Common myeloid progenitor, CD34-positive (primary cell): Measurements from ENCODE around the gene ANXA6.

Experiments
- CTCF ChIA-PET: fragments of 350-600 bp; sonication (Branson Sonifier 250); formaldehyde crosslinking; loops from one replicate; lab custom pipeline; 2021; ENCODE audit warnings: antibody characterized with exemption; lab: Charles Lee
- POLR2A ChIA-PET: fragments of 350-600 bp; sonication (Branson Sonifier 250); formaldehyde crosslinking; loops from one replicate; lab custom pipeline; 2021; ENCODE audit warnings: antibody characterized with exemption; lab: Charles Lee
- DNase-seq, 3 donors: peaks; one replicate each; pipeline versions ENCODE4 v3.0.0 to v3.0.0-alpha.2; 2013
- H3K27ac ChIP-seq, 2 experiments: 1 replicate in 1 of 2; 2 replicates in 1 of 2; pipeline ENCODE4 v1.7.0; 2013; ENCODE audit warnings: inconsistent platforms in 2 of 2, low read length in 2 of 2, mild to moderate bottlenecking in 2 of 2, low read depth in 1 of 2, moderate library complexity in 1 of 2; ENCODE audit not compliant: severe bottlenecking in 2 of 2, insufficient read depth in 1 of 2, poor library complexity in 1 of 2
- H3K27me3 ChIP-seq, 5 experiments: replicated peaks in 2 of 5; 1 replicate in 3 of 5; 2 replicates in 2 of 5; pipeline versions ENCODE4 v1.6.1 to v1.7.0; 2013; ENCODE audit warnings: low read length in 4 of 5, mild to moderate bottlenecking in 2 of 5, moderate library complexity in 2 of 5, inconsistent platforms in 1 of 5; ENCODE audit not compliant: insufficient read depth in 5 of 5, control insufficient read depth in 4 of 5
- H3K36me3 ChIP-seq, 4 experiments: 1 replicate in 2 of 4; 2 replicates in 2 of 4; pipeline versions ENCODE4 v1.6.1 to v1.7.0; 2013; ENCODE audit warnings: low read length in 3 of 4, control low read depth in 1 of 4, mild to moderate bottlenecking in 1 of 4; ENCODE audit not compliant: control insufficient read depth in 4 of 4, insufficient read depth in 4 of 4
- H3K4me1 ChIP-seq, 4 experiments: 1 replicate in 3 of 4; 2 replicates in 1 of 4; pipeline versions ENCODE4 v1.6.1 to v1.7.1; 2013; ENCODE audit warnings: low read length in 3 of 4, mild to moderate bottlenecking in 3 of 4, control low read depth in 1 of 4, inconsistent platforms in 1 of 4, moderate library complexity in 1 of 4; ENCODE audit not compliant: control insufficient read depth in 4 of 4, insufficient read depth in 4 of 4; ENCODE audit errors: control extremely low read depth in 1 of 4
- H3K4me3 ChIP-seq, 7 experiments: 1 replicate in 4 of 7; 2 replicates in 3 of 7; pipeline versions ENCODE4 v1.5.1 to v1.7.0; 2013; ENCODE audit warnings: mild to moderate bottlenecking in 7 of 7, low read length in 6 of 7, moderate library complexity in 6 of 7, inconsistent platforms in 2 of 7, low read depth in 2 of 7, control low read depth in 1 of 7; ENCODE audit not compliant: insufficient read depth in 4 of 7, control insufficient read depth in 1 of 7; ENCODE audit errors: extremely low read depth in 1 of 7
- H3K9me3 ChIP-seq, 5 experiments: 1 replicate in 4 of 5; 2 replicates in 1 of 5; pipeline versions ENCODE4 v1.6.1 to v1.7.1; 2013; ENCODE audit warnings: low read length in 4 of 5, mild to moderate bottlenecking in 2 of 5, inconsistent platforms in 1 of 5, low read depth in 1 of 5, moderate library complexity in 1 of 5; ENCODE audit not compliant: control insufficient read depth in 4 of 5, insufficient read depth in 2 of 5; ENCODE audit errors: control extremely low read depth in 1 of 5
- WGBS: methylation state at CpG from one replicate; pipeline ENCODE4 v1.1.5; 2013; ENCODE audit not compliant: insufficient coverage; 5-methylcytosine and 5-hydroxymethylcytosine counted together

The ANXA6 gene

GRCh38 chr5:151162776-151163175, 5.2 kb upstream of the ANXA6 start:
- CTCF ChIA-PET: interaction anchor here (0.7 to 14.6 kb wide), 9 partner anchors 10 to 113 kb away, joined by 3 to 558 read pairs (median 4); partner anchors contain the start of gene ANXA6
- Histone ChIP-seq H3K27ac (no peak overlapping the region), H3K27me3 (no peaks in the 10 kb centered on the region), H3K36me3 (no peaks in the 10 kb centered on the region), H3K4me3 (no peak overlapping the region), H3K9me3 (no peaks in the 10 kb centered on the region), H3K4me1 (peaks cover 2 to 13% (median 10%) of the 10 kb centered on the region in 4 experiments)
- no peak for DNase-seq
- WGBS: 94% methylated on average over 1 of the region's 1 CpG
- POLR2A ChIA-PET: no interaction called here

- Histone ChIP-seq H3K27me3 (no peaks in the 10 kb centered on the region), H3K9me3 (no peaks in the 10 kb centered on the region), H3K4me1 (peaks cover 6 to 40% (median 38%) of the 10 kb centered on the region in 4 experiments), H3K27ac (no peak overlapping the region), H3K36me3 (no peaks in the 10 kb centered on the region), H3K4me3 (no peak overlapping the region)
- POLR2A ChIA-PET: no interaction called here
- 91% methylated on average over 4 of the region's 9 CpGs for WGBS
- CTCF ChIA-PET: interaction anchor here (14.6 kb wide), 1 partner anchor 35 kb away, joined by 558 read pairs; no protein-coding TSS in a partner anchor
- DNase-seq: no peak
Measured at GRCh38 chr5:151159649-151160373, 2.2 kb upstream of the ANXA6 start.

GRCh38 chr5:151158287-151158661, 695 bp upstream of the ANXA6 start:
- peak overlapping the region; percentile 51 to 71 for H3K27ac ChIP-seq
- ChIA-PET POLR2A (interaction anchor here (1.0 to 1.3 kb wide), 3 partner anchors 10 to 56 kb away, joined by 3 to 7 read pairs (median 4); no protein-coding TSS in a partner anchor), CTCF (interaction anchor here (1.2 to 11.1 kb wide), 7 partner anchors 7 to 68 kb away, joined by 3 to 97 read pairs (median 7); no protein-coding TSS in a partner anchor)
- DNase-seq: peak in 1 of 3 donors; percentile 23
- H3K4me1 ChIP-seq: peaks cover 6 to 53% (median 50%) of the 10 kb centered on the region in 4 experiments
- 0% methylated on average over 4 of the region's 6 CpGs for WGBS
- H3K9me3 ChIP-seq: no peaks in the 10 kb centered on the region
- H3K27me3 ChIP-seq: no peaks in the 10 kb centered on the region
- peak overlapping the region; percentile 77 to 94 (median 81) for H3K4me3 ChIP-seq
- H3K36me3 ChIP-seq: peaks cover 0 to 5% (median 0%) of the 10 kb centered on the region in 4 experiments

GRCh38 chr5:151156507-151157420, 815 bp downstream of the ANXA6 start:
- no peaks in the 10 kb centered on the region for H3K9me3 ChIP-seq
- H3K4me3 ChIP-seq: peak overlapping the region; percentile 77 to 94 (median 81)
- H3K27me3 ChIP-seq: no peaks in the 10 kb centered on the region
- H3K4me1 ChIP-seq: peaks cover 13 to 68% (median 65%) of the 10 kb centered on the region in 4 experiments
- ChIA-PET POLR2A (interaction anchor here (1.0 to 1.3 kb wide), 2 partner anchors 27 to 57 kb away, joined by 3 to 4 read pairs; no protein-coding TSS in a partner anchor), CTCF (interaction anchor here (0.8 to 11.1 kb wide), 10 partner anchors 9 to 67 kb away, joined by 3 to 97 read pairs (median 6); no protein-coding TSS in a partner anchor)
- 11% methylated on average over 14 of the region's 20 CpGs for WGBS
- H3K27ac ChIP-seq: peak overlapping the region in 1 of 2 experiments; percentile 71
- peaks cover 0 to 5% (median 0%) of the 10 kb centered on the region in 4 experiments for H3K36me3 ChIP-seq
- DNase-seq: peak in 2 of 3 donors; percentile 47 to 60

- ChIA-PET POLR2A (no interaction called here), CTCF (interaction anchor here (1.1 to 11.1 kb wide), 5 partner anchors 10 to 38 kb away, joined by 3 to 97 read pairs (median 4); no protein-coding TSS in a partner anchor)
- Histone ChIP-seq H3K27me3 (no peaks in the 10 kb centered on the region), H3K4me3 (peak overlapping the region; percentile 22 to 94 (median 80)), H3K36me3 (peaks cover 0 to 5% (median 0%) of the 10 kb centered on the region in 4 experiments), H3K4me1 (peaks cover 21 to 76% (median 73%) of the 10 kb centered on the region in 4 experiments), H3K9me3 (no peaks in the 10 kb centered on the region), H3K27ac (peak overlapping the region in 1 of 2 experiments; percentile 71)
- 28% methylated on average over 7 of the region's 9 CpGs for WGBS
- peak in 2 of 3 donors; percentile 54 to 59 for DNase-seq
Measured at GRCh38 chr5:151155775-151156506, 1.6 kb downstream of the ANXA6 start.
